Activated CD4-positive, alpha-beta T cell treated with anti-CD3 and anti-CD28 coated beads, Interleukin-2, amount 10 ng/mL, durations not matched to agents 7 days and 5 days (primary cell): ENCODE data around the gene OAS3. TPM values are rescaled to one million over a fixed set of nuclear protein-coding genes. Genes with fewer than 3 reads are reported as not detected.

Source experiments
- CTCF ChIA-PET: fragments of 350-600 bp; sonication (Branson Sonifier 250); formaldehyde crosslinking; loops from one replicate; lab custom pipeline; 2021; ENCODE audit warnings: antibody characterized with exemption; lab: Charles Lee
- POLR2A ChIA-PET: fragments of 350-600 bp; sonication (Branson Sonifier 250); formaldehyde crosslinking; loops from one replicate; lab custom pipeline; 2021; ENCODE audit warnings: antibody characterized with exemption; lab: Charles Lee
- DNase-seq: peaks from one replicate; pipeline ENCODE4 v3.0.0-alpha.2; 2020
- H3K27ac Mint-ChIP-seq: one replicate; pipeline ENCODE4 v1.8.0; 2021; ENCODE audit warnings: mild to moderate bottlenecking, moderate library complexity, mixed read lengths
- H3K27me3 Mint-ChIP-seq: one replicate; pipeline ENCODE4 v1.8.0; 2021; ENCODE audit warnings: mixed read lengths
- H3K36me3 Mint-ChIP-seq: one replicate; pipeline ENCODE4 v1.8.0; 2021; ENCODE audit warnings: low read depth, mixed read lengths
- H3K4me1 Mint-ChIP-seq: one replicate; pipeline ENCODE4 v1.8.0; 2021; ENCODE audit warnings: mixed read lengths
- H3K4me3 Mint-ChIP-seq: one replicate; pipeline ENCODE4 v1.8.0; 2021; ENCODE audit warnings: mild to moderate bottlenecking, moderate library complexity, mixed read lengths
- H3K9me3 Mint-ChIP-seq: one replicate; pipeline ENCODE4 v1.8.0; 2021; ENCODE audit warnings: mixed read lengths
- total RNA-seq, 2 experiments: library from RNA; stranded (reverse); gene quantifications; one replicate each; pipeline ENCODE4 v1.2.3, GENCODE V29; 2021

The OAS3 gene
- total RNA-seq, 2 experiments from 2014 or later, result 202 to 204 TPM

DNA sequence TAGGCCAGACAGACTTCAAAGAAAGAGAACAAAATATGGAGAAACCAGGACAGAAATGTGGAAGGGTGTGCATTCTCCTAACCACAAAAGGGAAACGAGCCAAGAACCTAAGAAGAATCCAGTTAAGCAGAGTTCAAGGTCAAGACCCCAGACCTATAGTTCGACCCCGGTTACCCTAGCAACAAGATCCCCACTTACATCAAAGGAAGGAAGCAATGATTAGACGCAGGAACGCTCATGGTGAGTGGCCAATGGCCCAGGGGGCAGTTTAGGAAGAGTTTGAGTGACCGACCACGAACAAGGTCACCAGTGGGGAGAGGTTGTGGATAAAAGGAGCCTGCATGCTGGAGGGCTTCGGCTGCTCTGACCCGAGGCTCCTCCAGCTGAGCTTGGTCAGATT is 76.3 kb downstream of the OAS3 start:
- H3K4me3 Mint-ChIP-seq, result no peak overlapping the region
- DNase-seq, result no peak
- POLR2A ChIA-PET, result no interaction called here
- H3K27ac Mint-ChIP-seq, result no peak overlapping the region
- peaks cover 12% of the 10 kb centered on the region for H3K9me3 Mint-ChIP-seq
- peaks cover 1% of the 10 kb centered on the region for H3K27me3 Mint-ChIP-seq
- H3K4me1 Mint-ChIP-seq, result no peaks in the 10 kb centered on the region
- CTCF ChIA-PET, result no interaction called here
- H3K36me3 Mint-ChIP-seq, result peaks cover 33% of the 10 kb centered on the region

DNA sequence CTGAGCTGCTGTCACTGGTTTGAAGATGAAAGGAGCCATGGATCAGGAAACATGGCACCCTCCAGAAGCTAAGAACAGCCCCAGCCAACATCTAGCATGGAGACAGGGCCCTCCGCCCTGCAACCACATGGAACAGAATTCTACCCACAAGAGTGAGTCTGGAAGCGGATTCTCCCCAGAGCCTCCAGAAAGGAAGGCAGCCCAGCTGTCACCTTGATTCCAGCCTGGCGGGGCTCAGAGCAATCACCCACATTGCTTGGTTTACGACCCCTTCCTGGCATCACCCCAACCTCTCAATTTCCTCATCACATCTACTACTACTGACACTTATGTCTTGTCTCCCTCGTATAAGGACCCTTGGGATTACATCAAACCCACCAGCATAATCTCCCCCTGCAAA is 78.5 kb downstream of the OAS3 start:
- Mint-ChIP-seq H3K27ac (no peak overlapping the region), H3K4me3 (no peak overlapping the region), H3K4me1 (no peaks in the 10 kb centered on the region), H3K9me3 (no peaks in the 10 kb centered on the region), H3K36me3 (peaks cover 10% of the 10 kb centered on the region), H3K27me3 (peaks cover 5% of the 10 kb centered on the region)
- DNase-seq, result no peak
- POLR2A ChIA-PET, result no interaction called here
- CTCF ChIA-PET, result interaction anchor here (1.2 kb wide), 2 partner anchors 8 to 24 kb away, joined by 3 read pairs; no protein-coding TSS in a partner anchor

DNA sequence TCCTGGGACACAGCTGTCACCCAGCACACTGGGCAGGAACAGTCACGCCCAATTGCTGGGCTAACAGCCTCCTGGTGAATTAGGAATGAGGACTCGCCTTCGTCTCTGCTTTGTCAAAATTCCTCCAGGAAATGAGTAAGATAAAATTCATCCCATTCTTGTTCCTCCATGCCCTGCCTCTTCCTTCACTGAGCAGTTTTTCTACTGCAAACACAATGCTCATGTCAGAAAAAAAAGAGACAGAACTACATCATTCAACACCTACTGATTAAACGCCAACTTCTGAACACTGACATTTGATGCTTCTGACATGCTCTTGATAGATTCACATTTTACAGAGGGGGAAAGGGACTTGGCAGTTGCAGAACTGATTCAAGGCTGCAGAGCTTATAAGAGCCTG is 80.8 kb downstream of the OAS3 start:
- CTCF ChIA-PET, result interaction anchor here (0.6 to 1.3 kb wide), 2 partner anchors 11 to 12 kb away, joined by 3 read pairs; no protein-coding TSS in a partner anchor
- Mint-ChIP-seq H3K4me3 (no peak overlapping the region), H3K27me3 (peaks cover 5% of the 10 kb centered on the region), H3K9me3 (no peaks in the 10 kb centered on the region), H3K4me1 (peaks cover 6% of the 10 kb centered on the region), H3K27ac (no peak overlapping the region), H3K36me3 (no peaks in the 10 kb centered on the region)
- DNase-seq, result no peak
- POLR2A ChIA-PET, result no interaction called here

DNA sequence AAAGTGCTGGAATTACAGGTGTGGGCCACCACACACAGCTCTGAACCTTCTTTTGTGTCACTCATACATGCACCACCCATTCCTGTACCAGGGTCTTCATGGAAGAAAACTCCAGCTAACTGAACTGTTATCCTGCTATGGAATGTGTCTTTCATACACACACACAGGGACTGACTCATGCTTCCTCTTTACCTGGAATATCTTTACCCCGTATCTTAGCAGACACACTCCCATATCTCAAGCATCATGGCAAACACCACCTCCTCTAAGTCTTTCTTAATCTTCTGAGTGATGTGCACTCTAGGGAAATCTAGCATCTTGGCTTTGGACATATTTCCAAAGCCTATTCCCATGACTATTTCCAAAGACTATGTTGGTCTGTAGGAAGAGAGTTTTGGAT is 83.2 kb downstream of the OAS3 start:
- Mint-ChIP-seq H3K9me3 (no peaks in the 10 kb centered on the region), H3K27ac (no peak overlapping the region), H3K4me1 (peaks cover 6% of the 10 kb centered on the region), H3K27me3 (peaks cover 5% of the 10 kb centered on the region), H3K36me3 (no peaks in the 10 kb centered on the region), H3K4me3 (no peak overlapping the region)
- no peak for DNase-seq
- CTCF ChIA-PET, result interaction anchor here (0.8 to 1.7 kb wide), 2 partner anchors 11 to 45 kb away, joined by 3 to 4 read pairs; no protein-coding TSS in a partner anchor
- POLR2A ChIA-PET, result no interaction called here

Other genes starting within 250 kb of the OAS3 start
- gene RPH3A, start 146.7 kb upstream of the OAS3 start, total RNA-seq, result not detected
- gene OAS1, start 31.5 kb upstream of the OAS3 start, total RNA-seq, result 100 to 1,000 TPM; 194 to 197 TPM
- gene OAS2, start 40.0 kb downstream of the OAS3 start, total RNA-seq, result 100 to 1,000 TPM; 294 to 420 TPM
- gene DTX1, start 118.3 kb downstream of the OAS3 start, total RNA-seq, result under 1 TPM; 0.15 to 0.25 TPM
- gene RASAL1, start 197.3 kb downstream of the OAS3 start, total RNA-seq, result under 1 TPM; 0.20 to 0.40 TPM
- under 1 TPM; 0.37 to 0.42 TPM for gene CFAP73, start 211.2 kb downstream of the OAS3 start, total RNA-seq
- gene DDX54, start 247.0 kb downstream of the OAS3 start, total RNA-seq, result 10 to 100 TPM; 65.6 to 72.0 TPM
- 10 to 100 TPM; 17.0 to 18.0 TPM for gene RITA1, start 247.2 kb downstream of the OAS3 start, total RNA-seq